ENCODE results near the gene BMP8A.
"Not testable (repeated sequence)": the region's sequence is repeated elsewhere in the genome, so short reads cannot be mapped to it uniquely, and the experiment has no call there.

Gene BMP8A, protein sequence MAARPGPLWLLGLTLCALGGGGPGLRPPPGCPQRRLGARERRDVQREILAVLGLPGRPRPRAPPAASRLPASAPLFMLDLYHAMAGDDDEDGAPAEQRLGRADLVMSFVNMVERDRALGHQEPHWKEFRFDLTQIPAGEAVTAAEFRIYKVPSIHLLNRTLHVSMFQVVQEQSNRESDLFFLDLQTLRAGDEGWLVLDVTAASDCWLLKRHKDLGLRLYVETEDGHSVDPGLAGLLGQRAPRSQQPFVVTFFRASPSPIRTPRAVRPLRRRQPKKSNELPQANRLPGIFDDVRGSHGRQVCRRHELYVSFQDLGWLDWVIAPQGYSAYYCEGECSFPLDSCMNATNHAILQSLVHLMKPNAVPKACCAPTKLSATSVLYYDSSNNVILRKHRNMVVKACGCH

DNA sequence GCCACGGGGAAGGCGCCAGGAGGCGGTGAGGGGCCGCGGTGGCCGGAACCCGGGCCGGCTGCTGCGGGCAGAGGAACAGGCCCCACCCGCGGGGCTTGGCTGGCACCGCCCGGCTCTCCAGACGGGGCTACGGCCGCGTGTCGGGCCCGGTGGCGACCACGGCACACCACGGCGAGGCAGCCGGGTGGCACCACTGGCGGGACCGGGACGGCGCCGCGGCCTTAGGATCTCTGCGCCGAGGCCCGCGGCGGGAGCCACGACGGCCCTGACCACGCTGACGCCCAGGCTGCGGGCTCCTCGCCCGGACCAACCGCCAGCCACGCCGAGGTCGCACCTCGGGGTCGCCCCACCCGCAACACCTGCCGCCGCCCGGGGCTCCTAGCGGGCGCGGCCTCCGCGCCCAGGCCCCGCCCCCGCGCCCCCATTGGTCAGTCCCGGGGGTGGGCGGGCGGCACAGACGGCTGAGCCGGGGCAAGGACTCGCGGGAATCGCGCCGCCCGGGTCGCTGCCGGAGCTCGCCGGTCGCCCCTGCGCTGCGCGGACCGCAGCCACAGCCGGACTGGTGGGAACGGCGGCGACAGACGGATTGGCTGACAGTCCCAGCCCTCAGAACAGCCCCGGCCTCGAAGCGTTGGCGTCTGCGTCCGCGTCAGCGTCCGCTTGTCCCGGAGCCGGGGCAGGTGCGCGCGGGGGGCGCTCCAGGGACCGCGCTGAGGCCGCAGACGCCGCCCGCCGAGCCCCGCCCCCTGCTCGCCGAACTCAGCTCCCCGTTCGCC, at the start of gene BMP8A:
BMP8A (plus strand) TSS at position 491 of the 776 bp plus-strand sequence. CDS start 356 bp downstream, outside the sequence.
- peak; percentile 66 for DNase-seq
- in situ Hi-C loops (cut with MboI; ENCODE audit: low pct_unique_long_range_greater_than_20kb, low sequenced_read_pairs), result no loop called here

- in situ Hi-C loops (cut with MboI; ENCODE audit: low pct_unique_long_range_greater_than_20kb, low sequenced_read_pairs), result no loop called here
These were observed 49.6 kb upstream of the BMP8A start for GRCh38 chr1:39441797-39442196.

DNA sequence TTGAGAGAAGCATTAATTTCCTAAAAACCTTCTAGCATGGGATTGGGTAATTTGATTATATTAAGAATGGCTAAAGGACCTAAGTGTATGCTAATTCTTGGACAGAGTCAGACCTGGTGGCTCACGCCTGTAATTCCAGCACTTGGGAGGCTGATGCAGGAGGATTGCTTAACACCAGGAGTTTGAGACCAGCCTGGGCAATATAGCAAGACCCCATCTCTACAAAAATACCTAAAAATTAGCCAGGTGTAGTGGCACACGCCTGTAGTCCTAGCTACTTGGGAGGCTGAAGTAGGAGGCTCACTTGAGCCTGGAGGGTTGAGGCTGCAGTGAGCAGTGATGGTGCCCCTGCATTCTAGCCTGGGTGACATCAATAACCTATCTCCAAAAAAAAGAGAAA, 45.9 kb upstream of the BMP8A start:
- in situ Hi-C loops (cut with MboI; ENCODE audit: low pct_unique_long_range_greater_than_20kb, low sequenced_read_pairs), result no loop called here
- no peak for DNase-seq

More at GRCh38 chr1:39441797-39442196, 49.6 kb upstream of the BMP8A start:
- no peak for DNase-seq

DNA sequence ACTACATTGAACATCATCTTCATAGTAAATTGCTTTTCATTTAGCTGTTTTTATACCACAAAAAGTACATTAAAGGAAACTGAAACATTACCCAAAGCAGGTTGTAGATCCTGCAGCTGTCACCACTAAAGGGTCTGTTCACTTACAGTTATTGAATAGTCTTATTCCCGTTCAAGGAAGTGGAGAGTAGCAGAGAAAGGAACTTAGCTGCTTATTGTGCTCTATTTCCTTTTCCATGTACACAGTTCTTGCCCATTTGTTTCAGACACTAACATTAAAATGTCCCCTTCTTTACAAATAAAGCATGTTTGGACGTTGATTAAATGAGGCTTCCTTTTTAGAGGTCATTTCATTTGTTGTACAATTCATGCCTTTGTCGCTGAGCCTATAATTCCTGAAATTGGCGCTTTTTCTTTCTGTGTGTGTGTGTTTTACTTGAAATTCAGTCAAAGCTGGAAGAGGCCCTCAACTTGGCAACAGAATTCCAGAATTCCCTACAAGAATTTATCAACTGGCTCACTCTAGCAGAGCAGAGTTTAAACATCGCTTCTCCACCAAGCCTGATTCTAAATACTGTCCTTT, 44.4 kb upstream of the BMP8A start:
- DNase-seq, result no peak
- in situ Hi-C loops (cut with MboI; ENCODE audit: low pct_unique_long_range_greater_than_20kb, low sequenced_read_pairs), result no loop called here

GRCh38 chr1:39450041-39450440, 41.4 kb upstream of the BMP8A start:
- DNase-seq; in situ Hi-C loops (cut with MboI; ENCODE audit: low pct_unique_long_range_greater_than_20kb, low sequenced_read_pairs): not testable (repeated sequence)

GRCh38 chr1:39450956-39451606, 40.4 kb upstream of the BMP8A start:
- in situ Hi-C loops (cut with MboI; ENCODE audit: low pct_unique_long_range_greater_than_20kb, low sequenced_read_pairs), result no loop called here
- no peak for DNase-seq

GRCh38 chr1:39452081-39452480, 39.4 kb upstream of the BMP8A start:
- in situ Hi-C loops (cut with MboI; ENCODE audit: low pct_unique_long_range_greater_than_20kb, low sequenced_read_pairs), result no loop called here

GRCh38 chr1:39452540-39452939, 38.9 kb upstream of the BMP8A start:
- DNase-seq, result no peak
- in situ Hi-C loops (cut with MboI; ENCODE audit: low pct_unique_long_range_greater_than_20kb, low sequenced_read_pairs), result no loop called here

More at GRCh38 chr1:39452081-39452480, 39.4 kb upstream of the BMP8A start:
- no peak for DNase-seq

GRCh38 chr1:39453603-39454002, 37.8 kb upstream of the BMP8A start:
- DNase-seq, result no peak

GRCh38 chr1:39458991-39459390, 32.4 kb upstream of the BMP8A start:
- in situ Hi-C loops (cut with MboI; ENCODE audit: low pct_unique_long_range_greater_than_20kb, low sequenced_read_pairs), result no loop called here
- no peak for DNase-seq

More at GRCh38 chr1:39453603-39454002, 37.8 kb upstream of the BMP8A start:
- in situ Hi-C loops (cut with MboI; ENCODE audit: low pct_unique_long_range_greater_than_20kb, low sequenced_read_pairs), result no loop called here

DNA sequence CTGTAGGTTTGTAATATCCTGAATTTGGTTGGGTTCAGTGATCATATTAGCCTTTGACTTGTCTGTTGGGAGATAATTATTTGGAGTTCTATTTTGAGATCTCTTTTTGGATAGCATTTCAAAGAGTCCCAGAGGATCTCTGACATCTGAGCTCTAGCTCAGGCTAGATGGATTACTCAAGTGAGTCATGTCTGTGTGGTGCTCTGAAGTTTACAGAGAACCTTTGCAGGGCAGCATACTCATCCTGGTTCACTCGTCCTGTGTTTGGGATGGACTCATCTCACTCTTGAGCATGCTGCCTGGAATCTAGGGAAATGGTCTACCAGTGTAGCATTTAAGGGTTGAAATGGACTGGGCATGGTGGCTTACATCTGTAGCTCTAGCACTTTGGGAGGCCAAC, 29.4 kb upstream of the BMP8A start:
- in situ Hi-C loops (cut with MboI; ENCODE audit: low pct_unique_long_range_greater_than_20kb, low sequenced_read_pairs), result no loop called here
- no peak for DNase-seq

GRCh38 chr1:39466413-39467107, 24.9 kb upstream of the BMP8A start:
- in situ Hi-C loops (cut with MboI; ENCODE audit: low pct_unique_long_range_greater_than_20kb, low sequenced_read_pairs), result no loop called here
- no peak for DNase-seq

GRCh38 chr1:39467108-39467720, 24.2 kb upstream of the BMP8A start:
- DNase-seq; in situ Hi-C loops (cut with MboI; ENCODE audit: low pct_unique_long_range_greater_than_20kb, low sequenced_read_pairs): not testable (repeated sequence)

GRCh38 chr1:39469150-39469549, 22.3 kb upstream of the BMP8A start:
- in situ Hi-C loops (cut with MboI; ENCODE audit: low pct_unique_long_range_greater_than_20kb, low sequenced_read_pairs), result no loop called here
- no peak for DNase-seq

DNA sequence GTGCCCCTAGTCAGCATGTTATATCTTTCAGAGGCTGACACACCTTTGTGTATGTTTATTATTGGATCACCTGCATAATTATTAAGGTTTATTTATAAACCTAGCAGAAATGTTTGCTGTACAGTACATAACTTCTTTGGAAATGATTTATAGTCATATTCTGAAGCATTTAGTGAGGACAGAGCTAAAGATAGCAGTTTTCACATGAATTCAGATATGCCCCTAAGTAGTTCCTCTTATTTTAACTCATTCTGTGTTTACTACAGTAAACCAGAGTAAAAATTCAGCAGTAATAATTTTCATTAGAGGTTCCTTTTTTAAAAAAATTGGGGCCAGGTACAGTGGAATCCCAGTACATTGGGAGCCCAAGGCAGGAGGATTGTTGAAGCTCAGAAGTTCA, 21.4 kb upstream of the BMP8A start:
- in situ Hi-C loops (cut with MboI; ENCODE audit: low pct_unique_long_range_greater_than_20kb, low sequenced_read_pairs), result no loop called here

GRCh38 chr1:39472826-39473225, 18.6 kb upstream of the BMP8A start:
- in situ Hi-C loops (cut with MboI; ENCODE audit: low pct_unique_long_range_greater_than_20kb, low sequenced_read_pairs), result no loop called here
- DNase-seq, result no peak

More for the DNA sequence above, 21.4 kb upstream of the BMP8A start:
- DNase-seq, result no peak

- in situ Hi-C loops (cut with MboI; ENCODE audit: low pct_unique_long_range_greater_than_20kb, low sequenced_read_pairs), result no loop called here
- no peak for DNase-seq
These were observed 18.1 kb upstream of the BMP8A start for GRCh38 chr1:39473324-39473723.

DNA sequence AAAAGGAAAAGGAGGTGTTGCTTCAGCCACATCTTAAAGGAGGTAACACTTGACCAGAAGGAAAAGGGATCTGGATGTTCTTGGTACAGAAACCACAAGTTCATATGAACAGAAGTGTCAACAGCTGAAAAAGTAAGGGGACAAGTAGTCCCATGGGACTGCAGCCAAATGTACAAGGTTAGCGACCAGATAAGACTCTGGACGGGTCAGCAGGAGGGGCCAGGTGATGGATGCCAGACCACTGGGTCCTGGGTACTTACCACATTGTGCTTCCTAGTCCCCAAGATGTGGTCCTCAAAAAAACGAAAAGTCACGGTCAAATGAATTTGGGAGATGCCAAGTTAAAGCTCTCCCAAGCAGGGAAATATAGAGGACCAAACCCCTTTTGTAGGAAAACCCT, 16.6 kb upstream of the BMP8A start:
- no peak for DNase-seq
- in situ Hi-C loops (cut with MboI; ENCODE audit: low pct_unique_long_range_greater_than_20kb, low sequenced_read_pairs), result no loop called here
